Raji (cell line): ENCODE data around the gene NOS1AP.

Experiments
- POLR2A ChIP-seq: IDR thresholded peaks from 2 replicates; pipeline ENCODE4 v1.6.1; 2011; ENCODE audit warnings: low read depth, low read length, control low read depth; ENCODE audit not compliant: insufficient read depth

The NOS1AP gene

GRCh38 chr1:162138112-162138511 lies 68.6 kb downstream of the NOS1AP start:
- TF ChIP-seq POLR2A, result no peak

- TF ChIP-seq POLR2A, result no peak
Observed at GRCh38 chr1:162138599-162139181, 69.2 kb downstream of the NOS1AP start.

GRCh38 chr1:162139211-162139610 lies 69.7 kb downstream of the NOS1AP start:
- no peak for TF ChIP-seq POLR2A

- no peak for TF ChIP-seq POLR2A
Observed at GRCh38 chr1:162141281-162142054, 72.0 kb downstream of the NOS1AP start.

- no peak for TF ChIP-seq POLR2A
Observed at GRCh38 chr1:162142968-162143367, 73.5 kb downstream of the NOS1AP start.

GRCh38 chr1:162144268-162144667 lies 74.8 kb downstream of the NOS1AP start:
- no peak for TF ChIP-seq POLR2A

- TF ChIP-seq POLR2A, result no peak
Observed at GRCh38 chr1:162144853-162145252, 75.4 kb downstream of the NOS1AP start.

GRCh38 chr1:162145280-162145965 lies 75.9 kb downstream of the NOS1AP start:
- no peak for TF ChIP-seq POLR2A

GRCh38 chr1:162145966-162146696 lies 76.6 kb downstream of the NOS1AP start:
- TF ChIP-seq POLR2A, result no peak

GRCh38 chr1:162147760-162148159 lies 78.3 kb downstream of the NOS1AP start:
- no peak for TF ChIP-seq POLR2A

- no peak for TF ChIP-seq POLR2A
Observed at GRCh38 chr1:162150112-162150511, 80.6 kb downstream of the NOS1AP start.

- no peak for TF ChIP-seq POLR2A
Observed at GRCh38 chr1:162151900-162152829, 82.7 kb downstream of the NOS1AP start.

GRCh38 chr1:162153374-162153773 lies 83.9 kb downstream of the NOS1AP start:
- no peak for TF ChIP-seq POLR2A

- no peak for TF ChIP-seq POLR2A
Observed at GRCh38 chr1:162157469-162157868, 88.0 kb downstream of the NOS1AP start.
